H9 (cell line): ENCODE measurements around the gene ADAMTS18. TPM values are rescaled to one million over a fixed set of nuclear protein-coding genes. Genes with fewer than 3 reads are reported as not detected.

Experiments used
- DNase-seq: peaks from one replicate; pipeline ENCODE4 v3.0.0-alpha.2; 2017
- H2AFZ ChIP-seq: one replicate; pipeline ENCODE4 v1.6.1; 2013; ENCODE audit warnings: mild to moderate bottlenecking, low read length, control low read depth, moderate library complexity
- H2AK5ac ChIP-seq: 2 replicates; pipeline ENCODE4 v1.6.1; 2013; ENCODE audit warnings: low read length, control low read depth, mixed read lengths; ENCODE audit not compliant: insufficient read length
- H2BK120ac ChIP-seq: one replicate; pipeline ENCODE4 v1.6.1; 2013; ENCODE audit warnings: low read depth, mild to moderate bottlenecking, low read length, control low read depth, inconsistent platforms; ENCODE audit not compliant: poor library complexity, severe bottlenecking
- H2BK12ac ChIP-seq: 2 replicates; pipeline ENCODE4 v1.6.1; 2013; ENCODE audit warnings: low read length, control low read depth, mixed read lengths, low read depth; ENCODE audit not compliant: insufficient read length
- H2BK15ac ChIP-seq: 2 replicates; pipeline ENCODE4 v1.6.1; 2013; ENCODE audit warnings: low read depth, low read length, control low read depth
- H2BK20ac ChIP-seq: one replicate; pipeline ENCODE4 v1.6.1; 2013; ENCODE audit warnings: low read depth, mild to moderate bottlenecking, low read length, control low read depth, inconsistent platforms; ENCODE audit not compliant: poor library complexity, severe bottlenecking
- H2BK5ac ChIP-seq: 2 replicates; pipeline ENCODE4 v1.6.1; 2013; ENCODE audit warnings: low read length, control low read depth, mixed read lengths; ENCODE audit not compliant: insufficient read length
- H3K14ac ChIP-seq: 2 replicates; pipeline ENCODE4 v1.6.1; 2013; ENCODE audit warnings: low read length, control low read depth; ENCODE audit not compliant: insufficient read depth
- H3K18ac ChIP-seq: 2 replicates; pipeline ENCODE4 v1.6.1; 2013; ENCODE audit warnings: low read depth, mild to moderate bottlenecking, mixed read lengths, low read length, control low read depth; ENCODE audit not compliant: insufficient read length
- H3K23ac ChIP-seq: 2 replicates; pipeline ENCODE4 v1.6.1; 2013; ENCODE audit warnings: low read length, control low read depth, mixed read lengths, low read depth; ENCODE audit not compliant: insufficient read length
- H3K23me2 ChIP-seq: 2 replicates; pipeline ENCODE4 v1.6.1; 2013; ENCODE audit warnings: low read depth, mild to moderate bottlenecking, mixed read lengths, low read length, control low read depth; ENCODE audit not compliant: insufficient read length, poor library complexity, severe bottlenecking
- H3K27ac ChIP-seq: 2 replicates; pipeline ENCODE4 v1.5.1; 2013; ENCODE audit warnings: low read length, control low read depth, mixed read lengths, low read depth; ENCODE audit not compliant: insufficient read length
- H3K27me3 ChIP-seq: 2 replicates; pipeline ENCODE4 v1.6.1; 2013; ENCODE audit warnings: low read length, control low read depth, inconsistent platforms; ENCODE audit not compliant: insufficient read depth
- H3K4ac ChIP-seq: 2 replicates; pipeline ENCODE4 v1.6.1; 2013; ENCODE audit warnings: low read depth, mild to moderate bottlenecking, control low read depth, inconsistent platforms, low read length, moderate library complexity
- H3K4me1 ChIP-seq: 2 replicates; pipeline ENCODE4 v1.6.1; 2013; ENCODE audit warnings: low read length, control low read depth, inconsistent platforms; ENCODE audit not compliant: insufficient read depth
- H3K4me2 ChIP-seq: 2 replicates; pipeline ENCODE4 v1.6.1; 2013; ENCODE audit warnings: low read length, control low read depth, mixed read lengths; ENCODE audit not compliant: insufficient read length, insufficient read depth
- H3K56ac ChIP-seq: 2 replicates; pipeline ENCODE4 v1.6.1; 2013; ENCODE audit warnings: low read depth, mild to moderate bottlenecking, mixed read lengths, low read length, control low read depth; ENCODE audit not compliant: insufficient read length
- H3K79me1 ChIP-seq: 2 replicates; pipeline ENCODE4 v1.6.1; 2013; ENCODE audit warnings: low read depth, mild to moderate bottlenecking, moderate library complexity, low read length, control low read depth, inconsistent platforms; ENCODE audit not compliant: insufficient read depth, poor library complexity, severe bottlenecking
- H3K79me2 ChIP-seq: 2 replicates; pipeline ENCODE4 v1.6.1; 2013; ENCODE audit warnings: low read length, control low read depth, inconsistent platforms; ENCODE audit not compliant: insufficient read depth
- H3K9ac ChIP-seq: 2 replicates; pipeline ENCODE4 v1.6.1; 2013; ENCODE audit warnings: low read length, control low read depth, mixed read lengths; ENCODE audit not compliant: insufficient read length; ENCODE audit errors: extremely low read depth
- H3K9me3 ChIP-seq: one replicate; pipeline ENCODE4 v1.6.1; 2013; ENCODE audit warnings: low read depth, low read length, inconsistent platforms; ENCODE audit not compliant: control insufficient read depth
- H3T11ph ChIP-seq: one replicate; pipeline ENCODE4 v1.6.1; 2013; ENCODE audit warnings: mild to moderate bottlenecking, low read length, control low read depth, inconsistent platforms
- H4K20me1 ChIP-seq: one replicate; pipeline ENCODE4 v1.6.1; 2013; ENCODE audit not compliant: control insufficient read depth, insufficient read length, insufficient read depth
- H4K5ac ChIP-seq: 2 replicates; pipeline ENCODE4 v1.6.1; 2013; ENCODE audit warnings: low read depth, mild to moderate bottlenecking, mixed read lengths, low read length, control low read depth; ENCODE audit not compliant: insufficient read length
- H4K8ac ChIP-seq: replicated peaks from 2 replicates; pipeline ENCODE4 v1.6.1; 2013; ENCODE audit warnings: low read length, control low read depth, mixed read lengths, low read depth; ENCODE audit not compliant: insufficient read length
- H4K91ac ChIP-seq: 2 replicates; pipeline ENCODE4 v1.6.1; 2013; ENCODE audit warnings: low read depth, mild to moderate bottlenecking, moderate library complexity, mixed read lengths, low read length, control low read depth; ENCODE audit not compliant: insufficient read length
- H3K27ac Mint-ChIP-seq, 3 experiments: 2 replicates in 2 of 3; 3 replicates in 1 of 3; pipeline ENCODE4 v1.8.0; 2020 to 2021; ENCODE audit warnings: mixed read lengths in 3 of 3, mild to moderate bottlenecking in 1 of 3, moderate library complexity in 1 of 3
- H3K27me3 Mint-ChIP-seq: 2 replicates; pipeline ENCODE4 v1.8.0; 2021; ENCODE audit warnings: low read depth, mild to moderate bottlenecking, moderate library complexity, mixed read lengths
- H3K36me3 Mint-ChIP-seq, 3 experiments: 2 replicates in 2 of 3; 3 replicates in 1 of 3; pipeline ENCODE4 v1.8.0; 2020 to 2021; ENCODE audit warnings: low read depth in 3 of 3, mixed read lengths in 3 of 3; ENCODE audit not compliant: insufficient read depth in 1 of 3
- H3K4me1 Mint-ChIP-seq, 2 experiments: 2 replicates each; pipeline ENCODE4 v1.8.0; 2020; ENCODE audit warnings: mixed read lengths in 2 of 2
- H3K4me3 Mint-ChIP-seq, 2 experiments: 2 replicates in 1 of 2; 3 replicates in 1 of 2; pipeline ENCODE4 v1.8.0; 2020 to 2021; ENCODE audit warnings: mild to moderate bottlenecking in 2 of 2, mixed read lengths in 2 of 2, moderate library complexity in 1 of 2
- H3K9me3 Mint-ChIP-seq, 2 experiments: 2 replicates in 1 of 2; 3 replicates in 1 of 2; pipeline ENCODE4 v1.8.0; 2020; ENCODE audit warnings: mild to moderate bottlenecking in 2 of 2, mixed read lengths in 2 of 2, moderate library complexity in 1 of 2
- CTCF ChIP-seq: fragments of 200-600 bp; sonication (generic); conservative IDR thresholded peaks from 3 replicates; pipeline ENCODE4 v1.8.0; 2021; ENCODE audit warnings: antibody characterized with exemption, mild to moderate bottlenecking
- WGBS: extraction: QIAGEN DNeasy Blood & Tissue Kit; methylation state at CpG from one replicate; pipeline ENCODE4 v1.1.7; 2013; ENCODE audit warnings: missing lambda C conversion rate, low lambda C conversion rate, mixed read lengths; ENCODE audit not compliant: insufficient read length; ENCODE audit errors: extremely low coverage; 5-methylcytosine and 5-hydroxymethylcytosine counted together
- total RNA-seq: library from RNA; stranded (reverse); gene quantifications from 2 replicates; pipeline ENCODE4 v1.2.1, GENCODE V29; 2021

The ADAMTS18 gene
- total RNA-seq, 1 experiment from 2014 or later = 0.07 TPM

GRCh38 chr16:77422196-77422784 lies 12.5 kb downstream of the ADAMTS18 start:
- H2BK20ac ChIP-seq = no peak overlapping the region
- no peak for DNase-seq
- H3K27ac ChIP-seq = no peak overlapping the region
- TF ChIP-seq CTCF = no peak
- Mint-ChIP-seq H3K27ac (no peak overlapping the region), H3K36me3 (no peaks in the 10 kb centered on the region), H3K4me1 (peaks cover 0 to 4% of the 10 kb centered on the region in 2 experiments; a peak in 3 of 4 replicates), H3K4me3 (no peak overlapping the region), H3K9me3 (no peaks in the 10 kb centered on the region), H3K27me3 (no peaks in the 10 kb centered on the region; the same call in 1 of the 2 replicates)
- H2BK120ac ChIP-seq = no peak overlapping the region
- no peak overlapping the region for H4K8ac ChIP-seq
- H4K5ac ChIP-seq = no peak overlapping the region
- no peak overlapping the region for H3K9ac ChIP-seq
- H3K4me2 ChIP-seq = no peak overlapping the region
- H3K4me1 ChIP-seq = no peaks in the 10 kb centered on the region
- H2BK12ac ChIP-seq = no peak overlapping the region
- no CpG with 5 or more reads among the region's 2 CpGs for WGBS
- H3K27me3 ChIP-seq = no peaks in the 10 kb centered on the region
- H3K4ac ChIP-seq = no peak overlapping the region
- no peaks in the 10 kb centered on the region for H3K79me1 ChIP-seq
- no peak overlapping the region for H3K23ac ChIP-seq
- H3K56ac ChIP-seq = no peak overlapping the region
- H3K14ac ChIP-seq = no peak overlapping the region
- no peaks in the 10 kb centered on the region for H3K79me2 ChIP-seq
- no peak overlapping the region for H2AK5ac ChIP-seq
- H3K23me2 ChIP-seq = no peaks in the 10 kb centered on the region
- no peak overlapping the region for H4K91ac ChIP-seq
- no peak overlapping the region for H3K18ac ChIP-seq
- no peaks in the 10 kb centered on the region for H4K20me1 ChIP-seq
- no peak overlapping the region for H2AFZ ChIP-seq
- H3K9me3 ChIP-seq = no peaks in the 10 kb centered on the region
- no peak overlapping the region for H3T11ph ChIP-seq
- H2BK5ac ChIP-seq = no peak overlapping the region
- no peak overlapping the region for H2BK15ac ChIP-seq
